Activated naive CD8-positive, alpha-beta T cell (primary cell): ENCODE measurements around the gene ZNF83.
"Not testable (repeated sequence)": the region's sequence is repeated elsewhere in the genome, so short reads cannot be mapped to it uniquely, and the experiment has no call there.

ENCODE experiments used
- H3K27ac Mint-ChIP-seq: one replicate; pipeline ENCODE4 v1.8.0; 2021; ENCODE audit warnings: mixed read lengths
- H3K27me3 Mint-ChIP-seq: one replicate; pipeline ENCODE4 v1.8.0; 2021; ENCODE audit warnings: mixed read lengths
- H3K36me3 Mint-ChIP-seq: one replicate; pipeline ENCODE4 v1.8.0; 2021; ENCODE audit warnings: mixed read lengths
- H3K4me1 Mint-ChIP-seq: one replicate; pipeline ENCODE4 v1.8.0; 2021; ENCODE audit warnings: low read depth, mixed read lengths
- H3K4me3 Mint-ChIP-seq: one replicate; pipeline ENCODE4 v1.8.0; 2021; ENCODE audit warnings: mild to moderate bottlenecking, mixed read lengths
- H3K9me3 Mint-ChIP-seq: one replicate; pipeline ENCODE4 v1.8.0; 2021; ENCODE audit warnings: low read depth, mixed read lengths

Gene ZNF83

GRCh38 chr19:52603558-52604207, 34.5 kb downstream of the ZNF83 start:
- Mint-ChIP-seq H3K4me3 (no peak overlapping the region), H3K27ac (no peak overlapping the region), H3K36me3 (peaks cover 24% of the 10 kb centered on the region), H3K27me3 (no peaks in the 10 kb centered on the region), H3K4me1 (peaks cover 38% of the 10 kb centered on the region), H3K9me3 (peaks cover 9% of the 10 kb centered on the region)

GRCh38 chr19:52602941-52603340, 35.2 kb downstream of the ZNF83 start:
- H3K27me3 Mint-ChIP-seq: no peaks in the 10 kb centered on the region
- peaks cover 22% of the 10 kb centered on the region for H3K36me3 Mint-ChIP-seq
- H3K9me3 Mint-ChIP-seq: peaks cover 9% of the 10 kb centered on the region
- H3K4me1 Mint-ChIP-seq: peaks cover 38% of the 10 kb centered on the region
- no peak overlapping the region for H3K27ac Mint-ChIP-seq
- peak overlapping the region; percentile 92 for H3K4me3 Mint-ChIP-seq

GRCh38 chr19:52601974-52602366, 36.2 kb downstream of the ZNF83 start:
- peaks cover 23% of the 10 kb centered on the region for H3K36me3 Mint-ChIP-seq
- peak overlapping the region; percentile 92 for H3K4me3 Mint-ChIP-seq
- H3K4me1 Mint-ChIP-seq: peaks cover 38% of the 10 kb centered on the region
- peak overlapping the region; percentile 74 for H3K27ac Mint-ChIP-seq
- H3K27me3 Mint-ChIP-seq: not testable (repeated sequence)
- peaks cover 14% of the 10 kb centered on the region for H3K9me3 Mint-ChIP-seq

DNA sequence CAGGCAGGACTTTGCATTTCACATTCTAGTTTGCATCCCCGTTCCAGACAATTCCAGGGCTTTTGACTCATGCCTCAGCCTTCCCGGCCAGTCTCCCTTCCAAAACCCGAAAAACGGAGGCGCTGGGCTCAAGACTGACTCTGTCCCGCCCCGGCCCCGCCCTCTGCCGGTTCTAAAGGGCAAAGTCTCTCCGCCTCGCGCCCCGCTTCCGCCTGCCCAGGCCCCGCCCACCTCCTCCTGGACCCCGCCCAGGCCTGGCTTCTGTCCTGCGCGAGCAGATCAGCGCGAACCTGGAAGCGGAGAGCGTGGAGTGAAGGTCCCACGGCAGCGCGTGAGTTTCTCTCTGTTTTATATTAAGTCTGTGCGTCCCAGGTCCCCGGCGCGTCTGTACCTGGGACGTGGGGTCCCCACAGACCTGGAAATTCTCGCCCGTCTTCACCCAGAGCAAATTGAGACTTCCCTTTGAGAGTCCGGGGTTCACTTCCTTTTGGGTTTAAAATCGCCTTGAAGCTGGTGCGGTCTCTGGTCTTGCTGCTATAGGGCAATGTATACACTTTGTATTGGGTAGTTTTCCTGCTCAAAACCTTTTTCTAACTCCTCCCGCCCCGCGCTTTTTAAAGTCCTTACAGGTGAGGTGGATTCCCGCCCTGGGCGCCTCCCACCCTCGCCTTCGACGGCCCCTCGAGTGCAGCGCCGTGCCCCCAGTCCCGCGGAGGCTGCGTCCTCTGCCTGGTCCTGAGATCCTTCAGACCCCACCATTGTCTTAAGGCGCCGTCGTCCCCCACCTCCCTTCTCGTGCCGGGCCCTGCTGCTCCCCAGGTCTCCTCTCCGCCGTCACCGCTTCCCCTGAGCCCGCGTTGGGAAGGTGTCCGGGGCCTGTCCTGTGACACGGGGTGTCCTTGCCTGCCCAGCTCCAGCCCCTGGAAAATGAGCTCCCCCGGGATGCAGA, 36.9 kb downstream of the ZNF83 start:
- peaks cover 25% of the 10 kb centered on the region for H3K36me3 Mint-ChIP-seq
- H3K9me3 Mint-ChIP-seq: peaks cover 17% of the 10 kb centered on the region
- H3K27ac Mint-ChIP-seq: peak overlapping the region; percentile 74
- peaks cover 36% of the 10 kb centered on the region for H3K4me1 Mint-ChIP-seq
- H3K4me3 Mint-ChIP-seq: peak overlapping the region; percentile 92
- H3K27me3 Mint-ChIP-seq: no peaks in the 10 kb centered on the region

DNA sequence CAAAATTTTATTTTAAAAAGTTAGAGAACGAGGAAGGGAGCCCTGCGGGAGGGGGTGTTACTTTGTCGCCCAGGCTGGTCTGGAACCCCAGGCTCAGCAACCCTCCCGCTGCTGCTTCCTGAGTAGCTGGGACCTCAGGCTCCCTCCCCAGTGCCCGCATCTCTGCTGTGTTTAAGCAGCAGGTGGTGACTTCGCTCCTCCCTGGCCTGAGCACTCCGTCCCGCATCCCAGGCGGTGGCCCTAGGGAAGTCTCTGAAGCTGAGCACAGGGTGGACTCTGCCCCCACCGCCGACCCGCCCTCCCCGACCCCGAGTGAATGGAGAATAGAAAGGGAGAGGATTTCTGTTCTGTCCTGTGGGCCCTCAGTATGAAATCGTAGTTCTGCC, 37.5 kb downstream of the ZNF83 start:
- Mint-ChIP-seq H3K4me1 (peaks cover 34% of the 10 kb centered on the region), H3K9me3 (peaks cover 16% of the 10 kb centered on the region), H3K27ac (no peak overlapping the region), H3K27me3 (no peaks in the 10 kb centered on the region), H3K36me3 (peaks cover 29% of the 10 kb centered on the region), H3K4me3 (peak overlapping the region; percentile 92)

GRCh38 chr19:52599241-52599640, 38.9 kb downstream of the ZNF83 start:
- no peaks in the 10 kb centered on the region for H3K27me3 Mint-ChIP-seq
- peaks cover 25% of the 10 kb centered on the region for H3K36me3 Mint-ChIP-seq
- no peak overlapping the region for H3K27ac Mint-ChIP-seq
- peaks cover 27% of the 10 kb centered on the region for H3K4me1 Mint-ChIP-seq
- no peak overlapping the region for H3K4me3 Mint-ChIP-seq
- peaks cover 13% of the 10 kb centered on the region for H3K9me3 Mint-ChIP-seq

- not testable (repeated sequence) for H3K4me3 Mint-ChIP-seq, H3K27ac Mint-ChIP-seq, H3K27me3 Mint-ChIP-seq, H3K4me1 Mint-ChIP-seq
- Mint-ChIP-seq H3K9me3 (peaks cover 16% of the 10 kb centered on the region), H3K36me3 (peaks cover 39% of the 10 kb centered on the region)
These were observed 44.7 kb downstream of the ZNF83 start for GRCh38 chr19:52593441-52593840.

DNA sequence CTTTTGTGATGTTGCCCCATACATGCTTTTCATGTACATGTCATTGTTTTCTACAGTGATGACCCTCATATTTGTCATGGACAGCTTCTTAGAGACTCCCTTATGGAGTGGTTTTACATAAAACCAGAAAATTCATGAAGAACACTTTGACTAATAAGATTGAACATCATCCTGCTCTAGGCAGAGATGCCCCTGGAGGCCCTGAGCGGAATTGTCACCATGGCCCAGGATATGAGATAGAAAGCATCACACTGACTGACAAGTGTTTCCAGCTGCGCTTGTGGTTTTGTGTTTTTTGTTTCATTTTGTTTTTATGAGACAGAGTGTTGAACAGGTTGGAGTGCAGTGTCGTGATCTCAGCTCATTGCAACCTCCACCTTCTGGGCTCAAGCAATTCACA, 45.9 kb downstream of the ZNF83 start:
- H3K9me3 Mint-ChIP-seq: peaks cover 14% of the 10 kb centered on the region
- H3K27ac Mint-ChIP-seq: no peak overlapping the region
- no peaks in the 10 kb centered on the region for H3K4me1 Mint-ChIP-seq
- H3K4me3 Mint-ChIP-seq: no peak overlapping the region
- H3K36me3 Mint-ChIP-seq: peaks cover 44% of the 10 kb centered on the region
- no peaks in the 10 kb centered on the region for H3K27me3 Mint-ChIP-seq

- peaks cover 34% of the 10 kb centered on the region for H3K36me3 Mint-ChIP-seq
- H3K9me3 Mint-ChIP-seq: peaks cover 3% of the 10 kb centered on the region
These were observed 47.4 kb downstream of the ZNF83 start for GRCh38 chr19:52590728-52591127.

DNA sequence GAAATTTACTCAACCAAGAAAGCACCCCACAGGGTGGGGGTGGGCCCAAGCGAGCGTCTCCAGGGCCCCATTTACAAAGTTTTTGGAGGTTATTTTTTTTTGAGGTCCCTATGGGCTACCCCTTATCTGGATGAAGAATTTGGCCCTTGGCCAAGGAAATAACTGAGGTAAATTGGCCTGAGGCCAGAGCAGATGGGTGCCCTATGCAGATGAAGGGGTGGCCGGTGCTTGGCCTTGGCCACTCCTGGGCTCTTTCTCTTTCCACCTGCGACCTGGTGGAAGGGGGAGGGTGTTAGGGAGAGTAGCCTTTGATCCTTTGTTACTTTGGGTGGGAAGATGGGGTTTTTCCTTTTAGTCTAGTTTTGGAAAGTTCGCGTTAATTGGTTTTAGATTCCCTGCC, 52.6 kb downstream of the ZNF83 start:
- Mint-ChIP-seq H3K27me3 (no peaks in the 10 kb centered on the region), H3K4me1 (no peaks in the 10 kb centered on the region), H3K9me3 (peaks cover 24% of the 10 kb centered on the region), H3K36me3 (peaks cover 51% of the 10 kb centered on the region), H3K4me3 (no peak overlapping the region), H3K27ac (no peak overlapping the region)

More at GRCh38 chr19:52590728-52591127, 47.4 kb downstream of the ZNF83 start:
- H3K27me3 Mint-ChIP-seq: no peaks in the 10 kb centered on the region
- no peak overlapping the region for H3K27ac Mint-ChIP-seq
- no peaks in the 10 kb centered on the region for H3K4me1 Mint-ChIP-seq
- no peak overlapping the region for H3K4me3 Mint-ChIP-seq

DNA sequence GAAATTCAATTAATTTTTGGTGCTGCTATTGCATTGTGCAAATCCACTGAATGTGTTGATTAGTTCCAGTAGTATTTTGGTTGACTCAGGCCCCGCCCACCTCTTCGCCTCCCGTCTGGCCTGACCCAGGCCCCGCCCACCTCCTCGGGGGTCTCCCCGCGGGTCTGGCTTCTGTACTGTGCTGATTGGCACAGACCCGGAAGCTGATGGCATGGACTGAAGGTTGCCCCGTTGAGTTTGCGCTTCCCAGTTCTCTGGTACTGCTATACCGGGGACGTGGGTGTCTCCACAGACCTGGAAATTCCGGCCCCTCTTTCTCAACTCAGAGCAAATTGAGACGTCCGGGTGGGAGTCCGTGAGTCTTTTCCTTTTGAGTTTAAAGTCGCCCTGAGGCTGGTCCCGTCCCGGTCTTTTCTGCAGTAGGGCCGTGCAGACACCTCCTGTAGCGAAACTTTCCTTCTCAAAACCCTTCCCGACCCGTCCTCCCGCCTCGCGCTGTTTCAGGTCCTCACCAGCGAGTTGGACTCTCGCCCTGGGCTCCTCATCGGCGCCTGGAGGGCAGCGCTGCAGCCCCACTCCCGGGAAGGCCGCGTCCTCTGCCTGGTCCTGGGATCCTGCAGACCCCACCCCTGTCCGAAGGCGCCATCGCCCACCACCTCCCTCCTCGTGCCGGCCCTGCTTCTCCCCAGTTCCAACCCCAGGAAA, 53.3 kb downstream of the ZNF83 start:
- Mint-ChIP-seq H3K27me3 (no peaks in the 10 kb centered on the region), H3K36me3 (peaks cover 49% of the 10 kb centered on the region), H3K4me3 (no peak overlapping the region), H3K27ac (no peak overlapping the region), H3K4me1 (no peaks in the 10 kb centered on the region), H3K9me3 (peaks cover 21% of the 10 kb centered on the region)

- Mint-ChIP-seq H3K9me3 (peaks cover 25% of the 10 kb centered on the region), H3K27me3 (no peaks in the 10 kb centered on the region), H3K4me3 (peak within 1 kb of the TSS; percentile 93), H3K27ac (peak within 1 kb of the TSS; percentile 91), H3K36me3 (peaks cover 33% of the 10 kb centered on the region), H3K4me1 (peaks cover 31% of the 10 kb centered on the region)
These were observed 67.9 kb downstream of the ZNF83 start, which contains the start of gene ZNF701 for GRCh38 chr19:52570000-52570861. ZNF701 (plus strand) TSS chr19:52570287; CDS start chr19:52574148, 3,861 bp downstream.

DNA sequence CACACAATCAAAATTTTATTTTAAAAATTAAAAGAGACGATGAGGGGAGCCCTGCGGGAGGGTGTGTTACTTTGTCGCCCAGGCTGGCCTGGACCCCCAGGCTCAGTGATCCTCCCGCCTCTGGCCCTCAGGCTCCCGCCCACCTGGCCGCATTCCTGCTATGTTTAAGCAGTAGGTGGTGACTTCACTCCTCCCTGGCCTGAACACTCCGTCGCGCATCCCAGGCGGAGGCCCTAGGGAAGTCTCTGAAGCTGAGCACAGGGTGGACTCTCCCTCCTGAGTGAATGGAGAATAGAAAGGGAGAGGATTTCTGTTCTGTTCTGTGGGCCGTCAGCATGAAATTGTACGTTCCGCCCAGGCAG, 68.5 kb downstream of the ZNF83 start:
- Mint-ChIP-seq H3K36me3 (peaks cover 35% of the 10 kb centered on the region), H3K4me1 (peaks cover 31% of the 10 kb centered on the region), H3K9me3 (peaks cover 27% of the 10 kb centered on the region), H3K4me3 (peak overlapping the region; percentile 93)
- not testable (repeated sequence) for H3K27ac Mint-ChIP-seq, H3K27me3 Mint-ChIP-seq

DNA sequence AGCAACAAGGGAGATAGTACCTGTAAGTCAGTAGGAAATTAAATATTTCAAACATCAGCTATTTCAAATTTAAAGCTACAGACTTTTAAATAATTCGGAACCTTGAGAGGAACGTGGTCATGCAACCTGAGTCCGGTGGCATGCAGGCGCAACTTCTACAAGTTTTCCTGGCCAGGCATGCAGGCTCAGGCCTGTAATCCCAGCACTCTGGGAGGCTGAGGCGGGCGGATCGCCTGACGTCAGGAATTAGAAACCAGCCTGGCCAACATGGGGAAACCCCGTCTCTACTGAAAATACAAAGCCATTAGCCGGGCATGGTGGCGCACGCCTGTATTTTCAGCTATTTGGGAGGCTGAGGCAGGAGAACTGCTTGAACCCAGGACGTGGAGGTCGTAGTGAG, 70.2 kb downstream of the ZNF83 start:
- H3K4me1 Mint-ChIP-seq: peaks cover 27% of the 10 kb centered on the region
- H3K36me3 Mint-ChIP-seq: peaks cover 38% of the 10 kb centered on the region
- no peaks in the 10 kb centered on the region for H3K27me3 Mint-ChIP-seq
- H3K27ac Mint-ChIP-seq: no peak overlapping the region
- no peak overlapping the region for H3K4me3 Mint-ChIP-seq
- H3K9me3 Mint-ChIP-seq: peaks cover 20% of the 10 kb centered on the region
